GM18499 (cell line): ENCODE data around the gene PROCR.
"Not testable (repeated sequence)": the region's sequence is repeated elsewhere in the genome, so short reads cannot be mapped to it uniquely, and the experiment has no call there.

Source experiments
- ATAC-seq: cut with Tn5 transposase; IDR thresholded peaks from one replicate; pipeline ENCODE4 v1.9.1; 2021; ENCODE audit warnings: moderate number of reproducible peaks; ENCODE audit not compliant: insufficient read depth, unreplicated experiment

PROCR gene

DNA sequence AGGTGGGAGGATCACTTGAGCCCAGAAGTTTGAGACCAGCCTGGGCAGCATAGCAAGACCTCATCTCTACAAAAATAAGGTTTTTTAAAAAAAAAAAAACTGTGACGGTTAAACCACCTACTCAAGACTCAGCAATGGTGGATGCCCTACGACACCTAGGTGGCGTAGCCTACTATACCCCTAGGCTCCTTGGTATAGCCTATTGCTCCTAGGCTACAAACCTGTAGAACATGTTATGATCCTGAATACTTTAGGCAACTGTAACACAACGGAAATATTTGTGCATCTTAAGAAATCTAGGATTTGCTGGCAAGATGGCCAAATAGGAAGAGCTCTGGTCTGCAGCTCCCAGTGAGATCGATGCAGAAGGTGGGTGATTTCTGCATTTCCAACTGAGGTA, 11.5 kb upstream of the PROCR start:
- not testable (repeated sequence) for ATAC-seq

DNA sequence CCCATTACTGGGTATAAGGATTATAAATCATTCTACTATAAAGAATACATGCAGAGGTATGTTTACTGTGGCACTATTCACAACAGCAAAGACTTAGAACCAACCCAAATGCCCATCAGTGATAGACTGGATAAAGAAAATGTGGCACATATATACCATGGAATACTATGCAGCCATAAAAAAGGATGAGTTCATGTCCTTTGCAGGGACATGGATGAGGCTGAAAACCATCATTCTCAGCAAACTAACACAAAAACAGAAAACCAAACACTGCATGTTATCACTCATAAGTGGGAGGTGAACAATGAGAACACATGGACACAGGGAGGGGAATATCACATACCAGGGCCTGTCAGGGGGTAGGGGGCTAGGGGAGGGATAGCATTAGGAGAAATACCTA, 7.3 kb upstream of the PROCR start:
- ATAC-seq = not testable (repeated sequence)

DNA sequence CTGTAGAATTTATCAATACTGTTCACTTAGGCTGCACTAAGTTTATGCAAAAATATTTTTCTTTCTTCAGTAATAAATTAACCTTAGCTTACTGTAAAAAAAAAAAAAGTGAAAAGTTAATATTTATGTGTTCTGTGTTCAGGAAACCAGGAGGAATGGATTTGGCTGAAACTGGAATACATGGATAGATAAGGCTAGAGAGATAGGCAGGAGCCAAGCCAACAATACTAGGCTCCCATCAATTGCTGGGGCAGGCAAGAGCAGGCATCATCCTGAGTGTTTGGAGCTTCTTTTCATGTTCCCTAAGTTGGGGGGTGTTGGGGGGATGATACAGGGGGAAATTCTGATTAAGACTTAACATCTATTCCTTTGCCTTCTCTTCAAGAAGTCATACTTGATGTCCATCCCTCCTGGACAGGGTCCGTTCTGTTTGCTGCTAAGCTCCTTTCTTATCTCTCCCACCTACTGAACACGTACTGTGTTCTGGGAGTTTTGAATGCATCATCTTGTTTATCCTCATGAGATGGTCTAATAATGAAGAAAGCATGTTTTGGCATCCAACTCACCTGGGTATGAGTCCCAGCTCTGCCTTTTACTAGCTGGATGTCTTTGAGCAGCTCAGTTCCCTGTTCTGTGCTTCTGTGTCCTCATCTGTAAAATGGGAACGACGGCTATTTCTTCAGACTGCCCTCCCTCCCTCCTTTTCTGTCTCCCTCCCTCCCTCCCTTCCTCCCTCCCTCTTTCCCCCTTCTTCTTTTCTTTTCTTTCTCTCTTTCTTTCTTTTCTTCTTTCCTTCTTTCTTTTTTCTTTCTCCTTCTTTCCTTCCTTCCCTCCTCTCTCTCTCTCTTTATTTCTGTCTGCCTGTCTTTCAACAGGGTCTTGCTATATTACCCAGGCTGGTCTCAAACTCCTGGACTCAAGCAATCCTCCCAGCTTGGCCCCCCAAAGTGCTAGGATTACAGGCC, 6.4 kb upstream of the PROCR start:
- no peak for ATAC-seq

DNA sequence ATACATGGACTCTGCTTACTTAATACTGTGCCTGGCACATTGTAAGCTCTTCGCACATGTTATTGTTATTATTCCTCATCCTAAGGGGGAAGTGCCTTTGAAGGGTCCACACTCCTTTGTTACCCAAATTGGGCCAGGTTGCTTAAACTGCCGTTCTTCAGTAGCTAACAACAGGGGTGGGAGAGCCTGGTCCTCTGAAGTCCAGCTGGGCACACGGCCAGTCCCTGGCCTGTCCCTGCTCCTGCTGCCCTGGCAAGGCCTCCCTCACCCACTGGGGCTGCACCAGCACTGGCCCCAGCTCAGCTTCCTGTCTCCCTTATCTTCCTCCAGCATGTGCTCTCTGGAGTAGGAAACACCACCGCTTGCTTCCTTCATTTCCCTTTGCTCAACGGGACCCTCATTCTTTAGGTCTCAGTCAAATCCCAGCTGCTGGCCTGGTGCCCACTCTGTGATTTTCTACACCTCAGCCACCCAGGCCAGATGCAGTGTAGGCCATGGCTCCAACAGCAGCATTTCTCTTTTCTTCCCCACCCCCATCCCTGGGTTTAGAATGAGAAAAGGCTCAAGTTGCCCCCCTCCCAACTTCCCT, 5.5 kb upstream of the PROCR start:
- ATAC-seq = no peak

DNA sequence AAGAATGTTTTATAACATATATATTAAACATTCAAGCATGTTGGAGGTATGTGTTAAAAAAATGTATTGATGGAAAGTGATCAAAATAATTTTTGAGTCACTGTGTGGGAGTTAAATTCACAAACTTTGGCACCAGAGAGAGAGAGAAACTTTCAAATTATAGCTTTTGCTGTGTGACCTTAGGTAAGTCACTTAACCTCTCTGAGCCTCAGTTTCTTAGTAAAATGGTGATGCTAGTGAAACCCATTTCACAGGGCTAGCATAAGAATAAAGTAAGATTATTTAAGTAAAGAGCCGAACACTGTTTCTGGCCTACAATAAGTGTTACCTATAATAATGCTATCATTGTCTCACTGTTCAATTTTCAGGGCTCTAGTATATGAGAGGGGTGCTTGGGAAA, 4.1 kb upstream of the PROCR start:
- no peak for ATAC-seq

DNA sequence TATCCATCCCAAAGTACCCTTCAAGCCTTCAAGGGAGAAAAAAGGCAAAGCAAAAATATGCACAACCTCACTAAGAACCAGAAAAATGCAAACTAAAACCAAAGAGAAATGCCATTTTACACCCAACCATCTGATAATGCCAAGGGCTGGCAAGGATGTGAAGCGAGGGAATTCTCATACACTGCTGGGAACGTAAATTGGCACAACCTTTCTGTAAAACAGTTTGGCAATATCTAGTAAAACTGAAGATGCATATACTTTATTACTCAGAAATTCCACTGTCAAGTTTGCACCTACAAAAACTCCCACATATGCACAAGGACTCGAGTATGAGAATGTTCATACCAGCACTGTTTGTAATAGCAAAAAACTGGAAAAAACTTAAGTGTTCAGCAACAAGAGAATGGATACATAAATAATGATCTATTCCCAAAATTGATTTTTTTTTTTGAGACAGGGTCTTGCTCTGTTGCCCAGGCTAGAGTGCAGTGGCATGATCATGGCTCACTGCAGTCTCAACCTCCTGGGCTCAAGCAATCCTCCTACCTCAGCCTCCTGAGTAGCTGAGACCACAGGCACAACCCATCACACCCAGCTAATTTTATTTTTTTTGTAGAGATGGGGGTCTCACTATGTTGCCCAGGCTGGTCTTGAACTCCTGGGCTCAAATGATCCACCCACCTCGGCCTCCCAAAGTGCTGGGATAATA, 3.0 kb upstream of the PROCR start:
- not testable (repeated sequence) for ATAC-seq

DNA sequence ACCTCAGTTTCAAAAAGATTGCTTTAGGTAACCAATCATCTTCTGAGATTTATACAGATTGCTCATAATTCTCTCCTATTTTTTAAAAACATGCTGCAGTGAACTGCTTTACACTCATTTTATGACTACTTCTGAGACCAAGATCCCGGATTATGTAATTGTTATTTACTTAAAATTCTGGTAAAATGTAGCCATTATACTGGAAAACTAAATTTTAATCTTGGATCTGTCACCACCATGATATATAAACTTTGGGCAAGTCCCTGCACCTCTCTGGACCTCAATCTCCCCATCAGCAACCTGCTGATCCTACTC, 477 bp upstream of the PROCR start:
- no peak for ATAC-seq

DNA sequence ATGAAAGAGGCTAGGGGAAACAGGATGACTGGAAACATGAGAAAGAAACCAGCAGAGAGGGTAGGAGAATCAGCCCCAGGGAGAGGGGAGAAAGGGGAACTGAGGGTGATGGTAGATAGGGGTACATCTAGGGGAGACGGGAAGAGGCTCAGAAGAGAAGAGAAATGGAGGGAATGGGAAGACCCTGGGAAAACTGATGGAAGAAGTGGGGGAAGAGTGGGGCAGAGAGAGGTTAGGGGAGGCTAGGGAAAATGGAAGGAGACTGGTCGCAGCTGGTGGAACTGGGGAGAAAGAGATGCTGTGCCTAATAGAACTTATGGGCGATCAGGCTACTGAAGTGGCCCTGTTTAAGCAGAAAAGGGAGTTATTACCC, 548 bp downstream of the PROCR start:
- ATAC-seq = no peak

DNA sequence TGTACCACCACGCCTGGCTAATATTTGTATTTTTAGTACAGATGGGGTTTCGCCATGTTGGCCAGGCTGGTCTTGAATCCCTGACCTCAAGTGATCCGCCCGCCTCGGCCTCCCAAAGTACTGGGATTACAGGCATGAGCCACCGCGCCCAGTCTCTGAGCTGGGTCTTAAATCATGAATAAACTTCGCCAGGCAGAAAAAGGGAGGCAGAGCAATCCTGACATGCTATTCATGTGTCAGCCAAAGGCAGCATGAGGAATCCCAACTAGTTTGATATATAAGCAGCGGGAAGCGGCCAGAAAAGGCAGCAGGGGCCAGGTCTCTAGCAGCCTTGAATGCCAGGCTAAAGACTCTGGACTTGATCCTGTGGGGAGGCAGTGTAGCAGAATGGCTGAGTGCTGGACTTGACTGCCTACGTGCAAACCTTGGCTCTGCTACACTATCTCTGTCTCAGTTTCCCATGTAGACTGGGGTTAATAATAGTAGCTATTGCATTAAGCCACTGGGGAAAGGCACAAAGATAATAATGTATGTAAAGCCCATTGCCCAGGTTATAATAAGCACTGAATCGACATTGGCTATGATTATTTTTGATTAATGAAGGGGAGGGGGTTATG, 1.8 kb downstream of the PROCR start:
- ATAC-seq = no peak

DNA sequence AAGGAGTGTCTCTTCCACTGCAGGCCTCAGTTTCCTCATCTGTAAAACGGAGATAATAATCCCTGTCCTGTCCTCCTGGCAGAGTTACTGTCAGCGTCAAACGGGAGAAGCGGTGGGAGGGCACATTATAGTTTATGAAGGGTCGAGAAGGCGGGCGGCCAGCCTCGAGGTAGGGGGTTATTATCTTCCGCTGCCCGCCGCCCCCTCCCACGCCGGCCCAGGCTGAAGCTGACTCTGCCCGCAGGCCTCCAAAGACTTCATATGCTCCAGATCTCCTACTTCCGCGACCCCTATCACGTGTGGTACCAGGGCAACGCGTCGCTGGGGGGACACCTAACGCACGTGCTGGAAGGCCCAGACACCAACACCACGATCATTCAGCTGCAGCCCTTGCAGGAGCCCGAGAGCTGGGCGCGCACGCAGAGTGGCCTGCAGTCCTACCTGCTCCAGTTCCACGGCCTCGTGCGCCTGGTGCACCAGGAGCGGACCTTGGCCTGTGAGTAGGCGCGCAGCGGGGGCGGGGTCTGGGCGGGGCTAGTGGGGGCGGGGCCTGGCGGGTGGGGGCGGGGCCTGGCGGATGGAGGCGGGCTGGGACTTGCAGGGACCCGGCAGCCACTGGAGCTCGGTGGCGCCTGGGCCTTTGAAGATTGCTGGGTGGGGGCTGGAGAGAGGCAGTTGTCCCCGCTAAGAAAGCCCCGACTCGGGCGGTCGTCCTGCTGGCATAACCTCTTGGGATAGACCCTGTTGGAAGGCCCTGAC, 2.8 kb downstream of the PROCR start:
- no peak for ATAC-seq

DNA sequence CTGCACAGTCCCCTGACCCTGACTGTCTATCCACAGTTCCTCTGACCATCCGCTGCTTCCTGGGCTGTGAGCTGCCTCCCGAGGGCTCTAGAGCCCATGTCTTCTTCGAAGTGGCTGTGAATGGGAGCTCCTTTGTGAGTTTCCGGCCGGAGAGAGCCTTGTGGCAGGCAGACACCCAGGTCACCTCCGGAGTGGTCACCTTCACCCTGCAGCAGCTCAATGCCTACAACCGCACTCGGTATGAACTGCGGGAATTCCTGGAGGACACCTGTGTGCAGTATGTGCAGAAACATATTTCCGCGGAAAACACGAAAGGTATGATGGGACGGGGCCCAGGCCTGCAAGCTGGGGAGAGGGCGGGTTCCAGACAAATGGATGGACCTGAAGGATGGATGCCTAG, 4.3 kb downstream of the PROCR start:
- no peak for ATAC-seq

DNA sequence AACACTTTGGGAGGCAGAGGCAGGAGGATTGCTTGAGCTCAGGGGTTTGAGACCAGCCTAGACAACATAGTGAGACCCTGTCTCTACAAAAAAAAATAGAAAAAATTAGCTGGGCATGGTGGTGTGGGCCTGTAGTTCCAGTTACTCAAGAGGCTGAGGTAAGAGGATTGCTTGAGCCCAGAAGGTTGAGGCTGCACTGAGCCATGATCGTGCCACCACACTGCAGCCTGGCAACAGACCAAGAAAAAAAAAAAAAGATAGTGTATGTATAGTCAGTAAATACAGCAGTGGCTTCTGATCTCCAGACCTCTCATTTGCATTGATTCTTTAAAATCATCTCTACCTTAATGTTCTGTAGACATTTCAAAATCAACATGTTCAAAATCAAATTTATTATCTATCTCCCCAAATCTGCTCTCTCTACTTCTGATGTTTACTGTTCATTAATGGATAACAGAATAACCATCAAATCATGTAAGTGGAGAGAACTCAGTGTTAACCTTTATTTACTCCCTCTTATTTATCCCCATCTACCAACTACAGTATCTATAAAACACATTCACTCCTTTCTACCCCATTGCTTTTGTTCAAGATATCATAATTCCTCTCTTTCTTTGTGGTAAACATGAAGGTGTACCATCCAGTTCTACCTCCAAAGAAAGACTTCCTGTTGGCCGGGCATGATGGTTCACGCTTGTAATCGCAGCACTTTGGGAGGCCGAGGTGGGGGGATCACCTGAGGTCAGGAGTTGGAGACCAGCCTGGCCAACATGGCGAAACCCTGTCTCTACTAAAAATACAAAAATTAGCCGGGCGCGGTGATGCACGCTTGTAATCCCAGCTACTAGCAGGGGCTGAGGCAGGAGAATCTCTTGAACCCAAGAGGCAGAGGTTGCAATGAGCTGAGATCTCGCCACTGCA, 7.7 kb downstream of the PROCR start:
- no peak for ATAC-seq

DNA sequence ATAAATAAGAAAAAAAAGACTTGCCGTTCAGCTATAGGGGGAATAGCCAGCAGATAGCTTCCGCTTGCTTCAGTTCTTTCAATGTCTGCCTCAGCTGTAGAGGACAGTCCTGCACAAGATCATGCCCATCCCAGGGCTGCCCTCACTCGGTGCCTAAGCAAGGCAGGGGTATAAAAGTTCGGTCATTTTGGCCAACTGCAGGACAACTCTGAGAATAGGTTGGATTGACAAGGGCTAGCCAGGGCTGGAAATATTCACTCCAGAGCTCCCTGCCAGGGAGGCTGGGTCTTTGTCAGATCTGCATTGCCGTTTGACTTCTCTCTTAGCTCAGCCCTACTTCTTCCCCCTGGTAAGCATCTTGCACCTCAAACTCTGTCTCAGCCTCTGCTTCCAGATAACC, 8.4 kb downstream of the PROCR start:
- ATAC-seq = no peak

DNA sequence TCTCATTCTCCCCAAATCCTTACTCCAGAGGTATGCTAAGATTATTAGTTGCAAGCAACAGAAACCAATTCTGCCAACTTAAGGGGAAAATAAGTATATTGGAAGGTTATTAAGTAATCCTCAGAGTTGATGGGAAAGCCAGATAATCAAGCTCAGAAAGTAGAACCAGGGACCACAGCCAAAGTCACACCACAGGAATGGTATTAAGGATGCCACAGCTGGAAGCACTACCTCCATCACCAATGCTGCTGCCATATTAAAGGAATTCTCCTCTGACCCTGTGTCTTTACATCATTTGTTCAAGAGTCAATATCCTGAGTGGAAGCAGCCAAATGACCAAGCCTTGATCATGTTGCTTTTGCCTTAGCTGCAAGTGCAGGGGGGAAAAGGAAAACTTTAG, 9.9 kb downstream of the PROCR start:
- ATAC-seq = no peak

DNA sequence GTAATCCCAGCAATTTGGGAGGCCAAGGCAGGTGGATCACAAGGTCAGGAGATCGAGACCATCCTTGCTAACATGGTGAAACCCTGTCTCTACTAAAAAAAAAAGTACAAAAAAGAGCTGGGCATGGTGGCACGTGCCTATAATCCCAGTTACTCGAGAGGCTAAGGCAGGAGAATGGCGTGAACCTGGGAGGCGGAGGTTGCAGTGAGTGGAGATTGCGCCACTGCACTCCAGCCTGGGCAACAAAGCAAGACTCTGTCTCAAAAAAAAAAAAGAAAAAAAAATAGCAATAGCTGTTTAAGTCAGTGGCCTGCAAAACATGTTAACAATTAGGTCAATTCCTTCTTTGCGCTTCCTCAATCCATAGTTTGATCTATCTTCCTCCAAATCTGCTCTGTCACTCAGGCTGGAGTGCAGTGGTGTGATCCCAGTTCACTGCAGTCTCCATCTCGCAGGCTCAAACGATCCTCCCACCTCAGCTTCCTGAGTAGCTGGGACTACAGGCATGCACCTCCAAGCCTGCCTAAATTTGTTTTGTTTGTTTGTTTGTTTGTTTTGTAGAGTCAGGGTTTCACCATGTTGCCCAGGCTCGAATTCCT, 14.9 kb downstream of the PROCR start:
- ATAC-seq = not testable (repeated sequence)

DNA sequence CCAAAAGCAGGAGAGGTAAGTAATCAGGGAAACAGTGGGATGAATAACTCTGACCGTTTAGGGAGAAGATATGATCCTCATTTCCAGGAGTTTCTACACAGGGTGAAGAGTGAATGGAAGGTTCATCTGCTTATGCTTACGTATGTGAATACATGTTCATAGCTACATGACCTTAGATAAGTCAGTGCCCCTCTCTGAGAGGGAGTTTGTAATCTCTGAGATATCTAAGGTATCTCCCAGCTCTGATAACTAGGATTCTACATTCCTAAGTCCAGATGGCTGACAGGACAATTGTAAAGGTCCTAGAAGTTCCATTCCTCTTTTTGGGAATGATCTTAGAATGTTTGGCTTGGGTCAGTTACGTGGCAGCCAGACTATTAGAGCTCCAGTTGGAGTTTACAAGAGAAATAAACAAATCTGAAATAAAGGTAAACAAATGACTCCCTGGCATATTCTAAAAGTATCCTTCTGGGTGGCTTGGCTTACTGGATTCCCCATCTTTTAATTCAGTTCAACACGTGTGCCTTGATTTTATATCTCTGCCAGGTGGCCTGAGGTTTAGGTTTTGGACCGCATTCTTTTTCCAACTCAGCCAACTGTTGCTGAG, 15.8 kb downstream of the PROCR start:
- no peak for ATAC-seq

DNA sequence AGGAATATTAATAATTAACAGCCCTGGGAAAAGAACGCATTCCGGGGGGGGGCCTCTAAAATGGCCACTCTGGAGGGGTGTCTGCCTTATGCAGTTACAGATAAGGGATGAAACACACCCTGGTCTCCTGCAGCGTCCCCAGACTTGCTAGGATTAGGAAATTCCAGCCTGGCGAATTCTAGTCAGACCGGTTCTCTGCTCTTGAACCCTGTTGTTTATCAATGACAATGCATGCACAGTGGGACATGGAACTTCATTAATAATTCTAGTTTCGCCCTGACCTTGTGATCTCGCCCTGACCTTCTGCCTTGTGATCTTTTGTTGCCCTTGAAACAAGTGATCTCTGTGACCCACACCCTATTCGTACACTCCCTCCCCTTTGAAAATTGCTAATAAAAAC, 17.4 kb downstream of the PROCR start:
- not testable (repeated sequence) for ATAC-seq

DNA sequence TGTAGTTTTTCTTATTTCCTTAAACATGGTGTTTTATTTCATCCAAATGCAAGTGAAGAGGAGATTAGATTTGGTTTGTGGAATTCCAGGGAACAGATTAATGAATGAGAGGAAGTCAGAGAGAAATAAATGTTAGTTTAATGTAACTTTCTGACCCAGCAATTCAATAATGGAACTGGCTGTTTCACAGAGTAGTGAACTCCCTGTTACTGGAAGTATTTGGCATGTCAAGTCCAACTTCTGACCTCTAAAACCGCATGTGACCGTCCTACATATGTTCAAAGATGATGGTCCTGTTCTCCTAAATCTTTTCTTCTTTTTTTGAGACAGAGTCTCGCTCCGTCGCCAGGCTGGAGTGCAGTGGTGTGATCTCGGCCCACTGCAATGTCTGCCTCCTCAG, 18.7 kb downstream of the PROCR start:
- ATAC-seq = no peak
